Upper lobe of left lung (tissue), 6 donors: Measurements from ENCODE around the gene DYRK2. TPM values are rescaled to one million over a fixed set of nuclear protein-coding genes. Genes with fewer than 3 reads are reported as not detected.

Source experiments
- ATAC-seq, 2 donors: fragments of 200-7000 bp; cut with Tn5 transposase; one replicate each; pipeline ENCODE4 v1.9.1; 2022; ENCODE audit warnings: mild to moderate bottlenecking in 2 of 2, moderate library complexity in 2 of 2; ENCODE audit not compliant: low FRiP score in 2 of 2
- DNase-seq, 2 donors: peaks; one replicate each; pipeline ENCODE4 v3.0.0-alpha.2; 2019 to 2020
- H3K27ac ChIP-seq, 4 donors: fragments of 200-600 bp; sonication (generic); one replicate each; pipeline ENCODE4 v1.5.1; 2016 to 2019
- H3K27me3 ChIP-seq, 4 donors: fragments of 200-600 bp; sonication (generic); one replicate each; pipeline ENCODE4 v1.5.1; 2017 to 2019
- H3K36me3 ChIP-seq, 4 donors: fragments of 200-600 bp; sonication (generic); one replicate each; pipeline ENCODE4 v1.5.1; 2016 to 2019
- H3K4me1 ChIP-seq, 4 donors: fragments of 200-600 bp; sonication (generic); one replicate each; pipeline ENCODE4 v1.5.1; 2018 to 2019
- H3K4me3 ChIP-seq, 4 donors: fragments of 200-600 bp; sonication (generic); one replicate each; pipeline ENCODE4 v1.5.1; 2017 to 2019; ENCODE audit warnings: mild to moderate bottlenecking in 2 of 4, moderate library complexity in 1 of 4
- H3K9me3 ChIP-seq, 4 donors: fragments of 200-600 bp; sonication (generic); one replicate each; pipeline ENCODE4 v1.5.1; 2018 to 2019
- EP300 ChIP-seq, 4 donors: sonication (generic); formaldehyde crosslinking; IDR thresholded peaks; one replicate each; pipeline ENCODE4 v1.5.1; 2017; ENCODE audit warnings: antibody characterized with exemption in 4 of 4, control low read depth in 2 of 4
- POLR2A ChIP-seq, 4 donors: fragments of 450-650 bp; IDR thresholded peaks; one replicate each; pipeline ENCODE4 v1.5.1; 2016 to 2017; ENCODE audit warnings: antibody characterized with exemption in 4 of 4, mild to moderate bottlenecking in 2 of 4
- POLR2AphosphoS5 ChIP-seq, 2 donors: sonication (generic); formaldehyde crosslinking; IDR thresholded peaks; one replicate each; pipeline ENCODE4 v1.5.1; 2017; ENCODE audit warnings: antibody characterized with exemption in 2 of 2
- WGBS, 2 donors: methylation state at CpG; one replicate each; pipeline ENCODE4 v1.1.5; 2017 to 2018; 5-methylcytosine and 5-hydroxymethylcytosine counted together
- total RNA-seq, 6 donors: library from RNA; depleted of rRNA in 4 of 6; stranded (reverse); fragments of >200 nt in 4 of 6; gene quantifications; one replicate each; pipeline versions ENCODE4 v1.1.0 to v1.2.1, GENCODE V29; 2016 to 2021
- TF ChIP-seq, protein P1 (sequence below), 6 experiments: fragments of 450-650 bp in 4 of 6; fragments of 200-600 bp in 2 of 6; sonication (generic) in 2 of 6; IDR thresholded peaks; one replicate each; pipeline ENCODE4 v1.5.1; 2016 to 2019; ENCODE audit warnings: antibody characterized with exemption in 6 of 6
- donor health status: DM: no; HTN: no; CAD: no; lungs with moderate emphysema.
- donor health status: DM: no; HTN: yes; CAD: no; lungs with severe emphysema.

DYRK2 gene
- total RNA-seq = 10 to 100 TPM; 11.3 to 54.5 (median 17.9) TPM

DNA sequence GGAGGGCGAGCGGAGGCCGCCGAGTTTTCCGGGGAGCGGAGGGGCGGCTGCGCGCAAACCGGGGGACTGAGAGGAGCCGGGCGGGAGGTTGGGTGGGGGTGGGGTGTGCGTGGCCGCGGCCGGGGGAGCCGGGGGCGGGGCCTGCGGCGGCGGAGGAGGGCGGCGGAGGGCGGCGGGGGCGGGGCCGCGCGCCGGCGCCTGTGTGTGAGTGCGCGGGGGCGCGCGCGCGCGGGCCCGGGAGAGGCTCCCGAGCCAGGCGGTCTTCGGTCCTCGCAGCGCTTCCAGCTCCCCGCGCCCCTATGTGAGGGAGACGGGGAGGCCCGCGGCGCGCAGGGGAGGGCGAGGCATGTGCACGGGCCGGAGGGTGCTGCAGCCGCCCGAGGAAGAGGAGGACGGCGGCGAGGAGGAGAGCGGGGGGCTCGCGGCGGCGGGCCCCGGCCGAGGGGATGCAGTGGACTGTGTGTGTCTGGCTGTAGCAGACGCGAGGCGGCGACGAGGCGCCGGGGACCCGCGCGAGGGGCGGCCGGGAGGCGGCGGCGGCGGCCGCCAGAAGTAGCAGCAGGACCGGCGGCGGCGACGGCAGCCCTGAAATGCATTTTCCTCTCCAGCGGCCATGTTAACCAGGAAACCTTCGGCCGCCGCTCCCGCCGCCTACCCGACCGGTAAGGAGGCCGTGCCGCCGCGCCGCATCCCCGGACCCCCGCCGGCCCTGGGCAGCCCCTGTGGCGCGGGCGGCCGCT is at the start of gene DYRK2:
TSS of gene DYRK2 (plus strand) at position 225 of the 740 bp plus-strand sequence. CDS start at position 614, 389 bp downstream.
- Histone ChIP-seq H3K9me3 (no peaks in the 10 kb centered on the region), H3K4me3 (peak within 1 kb of the TSS; percentile 84 to 99 (median 94)), H3K27me3 (no peaks in the 10 kb centered on the region), H3K4me1 (peaks cover 9 to 25% (median 19%) of the 10 kb centered on the region in 4 donors), H3K27ac (peak within 1 kb of the TSS; percentile 89 to 97 (median 92)), H3K36me3 (no peaks in the 10 kb centered on the region)
- peak; percentile 76 to 97 for DNase-seq
- WGBS, 2 donors = 0% methylated on average over 81 of the region's 109 CpGs; no CpG with 5 or more reads in 1 of the 2 donors
- TF ChIP-seq, protein P1, sequence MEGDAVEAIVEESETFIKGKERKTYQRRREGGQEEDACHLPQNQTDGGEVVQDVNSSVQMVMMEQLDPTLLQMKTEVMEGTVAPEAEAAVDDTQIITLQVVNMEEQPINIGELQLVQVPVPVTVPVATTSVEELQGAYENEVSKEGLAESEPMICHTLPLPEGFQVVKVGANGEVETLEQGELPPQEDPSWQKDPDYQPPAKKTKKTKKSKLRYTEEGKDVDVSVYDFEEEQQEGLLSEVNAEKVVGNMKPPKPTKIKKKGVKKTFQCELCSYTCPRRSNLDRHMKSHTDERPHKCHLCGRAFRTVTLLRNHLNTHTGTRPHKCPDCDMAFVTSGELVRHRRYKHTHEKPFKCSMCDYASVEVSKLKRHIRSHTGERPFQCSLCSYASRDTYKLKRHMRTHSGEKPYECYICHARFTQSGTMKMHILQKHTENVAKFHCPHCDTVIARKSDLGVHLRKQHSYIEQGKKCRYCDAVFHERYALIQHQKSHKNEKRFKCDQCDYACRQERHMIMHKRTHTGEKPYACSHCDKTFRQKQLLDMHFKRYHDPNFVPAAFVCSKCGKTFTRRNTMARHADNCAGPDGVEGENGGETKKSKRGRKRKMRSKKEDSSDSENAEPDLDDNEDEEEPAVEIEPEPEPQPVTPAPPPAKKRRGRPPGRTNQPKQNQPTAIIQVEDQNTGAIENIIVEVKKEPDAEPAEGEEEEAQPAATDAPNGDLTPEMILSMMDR (IDR thresholded peaks at IDR 0.05) = peak in 4 of 6 experiments; percentile 10 to 35 (median 24)
- peak; percentile 83 to 88 for TF ChIP-seq POLR2AphosphoS5 (IDR thresholded peaks at IDR 0.05)
- no peak for TF ChIP-seq EP300 (IDR thresholded peaks at IDR 0.05)
- peak in 3 of 4 donors; percentile 75 to 90 (median 79) for TF ChIP-seq POLR2A (IDR thresholded peaks at IDR 0.05)
- ATAC-seq = peak; percentile 66 to 82

DNA sequence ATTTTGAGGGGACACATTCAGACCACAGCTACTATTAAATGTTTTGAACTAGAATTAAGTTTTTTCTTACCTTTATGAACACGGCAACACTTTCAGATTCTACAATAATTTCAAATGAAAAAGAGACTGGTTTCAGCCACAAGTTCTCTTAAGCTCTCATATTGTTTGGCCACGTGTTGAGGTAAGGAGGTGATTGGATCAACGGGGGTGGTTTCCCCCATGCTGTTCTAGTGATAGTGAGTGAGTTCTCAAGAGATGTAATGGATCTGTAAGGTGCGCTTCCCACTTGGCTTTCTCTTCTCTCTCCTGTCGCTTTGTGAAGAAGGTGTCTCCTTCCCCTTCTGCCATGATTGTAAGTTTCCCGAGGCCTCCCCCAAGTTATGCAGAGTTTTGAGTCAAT is 48.9 kb upstream of the DYRK2 start:
- ATAC-seq (no peak), DNase-seq (no peak)
- 89 to 91% methylated on average over 6 of the region's 6 CpGs for WGBS, 2 donors
- no peaks in the 10 kb centered on the region for H3K4me1 ChIP-seq
- TF ChIP-seq POLR2A (IDR thresholded peaks at IDR 0.05) (no peak), POLR2AphosphoS5 (IDR thresholded peaks at IDR 0.05) (no peak), EP300 (IDR thresholded peaks at IDR 0.05) (no peak)
- TF ChIP-seq, protein P1 (IDR thresholded peaks at IDR 0.05) = no peak
- H3K9me3 ChIP-seq = no peaks in the 10 kb centered on the region
- no peak overlapping the region for H3K27ac ChIP-seq
- no peak overlapping the region for H3K4me3 ChIP-seq
- no peaks in the 10 kb centered on the region for H3K36me3 ChIP-seq
- no peaks in the 10 kb centered on the region for H3K27me3 ChIP-seq

GRCh38 chr12:67601126-67601525 is 47.4 kb upstream of the DYRK2 start:
- TF ChIP-seq, protein P1 (IDR thresholded peaks at IDR 0.05) = no peak
- TF ChIP-seq EP300 (IDR thresholded peaks at IDR 0.05) (no peak), POLR2AphosphoS5 (IDR thresholded peaks at IDR 0.05) (no peak)
- 82 to 87% methylated on average over 1 of the region's 1 CpG for whole genome bisulfite sequencing, 2 donors
- no peak for DNase-seq

DNA sequence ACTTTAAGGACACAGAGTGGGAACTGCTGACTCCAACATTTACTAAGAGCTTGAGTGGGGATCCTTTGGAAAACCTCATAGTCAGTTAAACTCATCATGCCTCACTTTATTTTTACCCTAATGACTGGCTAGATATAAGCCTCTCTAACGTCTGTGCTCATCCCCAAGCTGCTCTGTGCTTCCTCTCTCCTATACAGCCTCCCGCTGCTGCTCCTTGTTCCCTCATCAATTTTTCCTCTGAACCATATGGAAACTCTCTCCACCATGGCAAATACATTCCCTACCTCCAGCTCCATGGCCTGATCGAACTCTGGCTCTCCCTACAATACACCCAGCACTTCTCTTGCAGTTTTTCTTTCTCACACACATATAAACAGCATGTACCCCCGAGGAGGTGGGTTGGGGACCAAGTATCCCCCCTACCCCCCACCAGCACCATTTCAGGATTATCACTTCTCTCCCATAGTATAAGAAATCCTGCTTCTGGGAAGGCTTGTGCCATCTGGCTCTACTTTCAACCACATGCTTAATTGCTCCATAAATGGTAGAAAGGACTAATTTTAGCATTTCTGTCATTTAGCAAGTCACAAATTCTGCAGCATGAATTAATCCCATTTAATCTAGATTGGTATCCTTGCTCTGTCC is 39.2 kb upstream of the DYRK2 start:
- 79 to 89% methylated on average over 4 of the region's 4 CpGs for WGBS, 2 donors
- ATAC-seq (no peak), DNase-seq (no peak)
- Histone ChIP-seq H3K27ac (no peak overlapping the region), H3K36me3 (no peaks in the 10 kb centered on the region), H3K4me3 (no peak overlapping the region), H3K9me3 (no peaks in the 10 kb centered on the region), H3K27me3 (no peaks in the 10 kb centered on the region), H3K4me1 (no peaks in the 10 kb centered on the region)
- no peak for TF ChIP-seq EP300 (IDR thresholded peaks at IDR 0.05)
- TF ChIP-seq, protein P1 (IDR thresholded peaks at IDR 0.05) = no peak
- TF ChIP-seq POLR2AphosphoS5 (IDR thresholded peaks at IDR 0.05) = no peak
- TF ChIP-seq POLR2A (IDR thresholded peaks at IDR 0.05) = no peak

More at GRCh38 chr12:67601126-67601525, 47.4 kb upstream of the DYRK2 start:
- no peaks in the 10 kb centered on the region for H3K36me3 ChIP-seq
- no peaks in the 10 kb centered on the region for H3K27me3 ChIP-seq
- no peak overlapping the region for H3K27ac ChIP-seq
- ATAC-seq = no peak
- H3K4me1 ChIP-seq = no peaks in the 10 kb centered on the region
- H3K4me3 ChIP-seq = no peak overlapping the region
- no peaks in the 10 kb centered on the region for H3K9me3 ChIP-seq
